NCI-H510A treated with DMSO at 0.1 percent for 48 hours (cell line): Measurements from ENCODE around the gene HMCN2.
A peak's percentile ranks its signal among the peaks of the same experiment; 100 is the strongest.

Source experiments
- DNase-seq: peaks from one replicate; lab custom pipeline; 2025; lab: John Stamatoyannopoulos, UW

Gene HMCN2

DNA sequence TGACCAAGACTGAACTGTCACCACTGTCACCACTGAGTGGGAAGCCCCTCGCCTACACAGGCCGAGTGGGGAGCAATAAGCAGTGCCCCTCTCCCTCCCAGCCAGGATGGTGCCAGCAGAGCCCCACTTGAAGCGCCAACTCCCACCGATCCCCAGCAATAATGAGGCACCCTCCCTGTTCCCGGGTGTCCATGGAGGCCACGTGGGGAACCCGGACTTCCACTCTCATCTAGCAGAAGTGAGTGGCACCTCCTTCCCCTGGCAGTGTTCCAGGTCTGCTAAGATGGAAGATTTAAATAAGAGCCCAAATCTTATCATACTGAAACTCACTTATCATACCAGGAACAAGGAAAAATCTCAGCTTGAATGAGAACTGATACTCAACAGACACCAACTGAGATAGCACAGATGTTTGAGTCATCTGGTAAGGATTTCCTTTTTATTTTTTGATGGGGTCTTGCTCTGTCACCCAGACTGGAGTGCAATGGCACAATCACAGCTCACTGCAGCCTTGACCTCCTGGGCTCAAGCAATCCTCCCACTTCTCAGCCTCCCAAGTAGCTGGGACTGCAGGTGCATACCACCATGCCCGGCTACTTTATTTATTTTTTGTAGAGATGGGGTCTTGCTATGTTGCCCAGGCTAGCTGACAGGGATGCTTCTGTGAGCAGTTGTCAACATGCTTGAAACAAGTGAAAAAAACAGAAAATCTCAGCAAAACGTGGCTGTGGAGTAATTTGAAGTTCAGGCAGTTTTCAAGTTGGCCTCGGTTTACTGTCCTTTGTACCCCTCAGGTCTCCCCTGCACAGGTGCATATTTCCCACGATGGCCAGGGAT is 149.6 kb downstream of the HMCN2 start:
- no peak for DNase-seq

DNA sequence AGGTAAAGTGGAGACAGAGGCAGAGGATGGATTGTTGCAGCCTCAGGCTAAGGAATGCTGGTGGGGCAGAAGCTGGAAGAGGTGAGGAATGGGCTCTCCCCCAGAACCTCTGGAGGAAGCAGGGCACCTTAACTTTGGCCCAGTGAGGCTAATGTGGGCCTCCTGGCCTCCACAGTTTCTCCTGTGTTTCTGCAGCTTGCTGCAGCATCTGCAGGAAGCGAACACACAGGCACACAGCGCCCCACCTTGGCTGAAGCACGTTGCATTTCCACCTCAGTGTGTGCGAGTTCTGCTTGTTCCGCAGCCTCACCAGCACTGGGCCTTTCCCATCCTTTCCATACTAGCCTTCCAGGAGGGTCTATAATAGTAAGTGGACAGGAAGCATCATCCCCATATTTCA is 152.0 kb downstream of the HMCN2 start:
- no peak for DNase-seq

DNA sequence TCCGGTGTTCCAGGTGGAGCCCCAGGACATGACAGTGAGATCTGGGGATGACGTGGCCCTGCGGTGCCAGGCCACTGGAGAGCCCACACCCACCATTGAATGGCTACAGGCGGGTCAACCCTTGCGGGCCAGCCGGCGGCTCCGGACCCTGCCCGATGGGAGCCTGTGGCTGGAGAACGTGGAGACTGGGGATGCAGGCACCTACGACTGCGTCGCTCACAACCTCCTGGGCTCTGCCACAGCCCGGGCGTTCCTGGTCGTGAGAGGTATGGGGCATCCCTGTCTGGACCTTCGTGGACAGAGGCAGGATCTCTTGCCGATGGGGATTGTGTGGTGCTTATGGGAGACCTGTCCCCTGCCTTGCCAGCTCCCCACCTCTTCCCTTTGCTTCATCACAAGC is 153.2 kb downstream of the HMCN2 start:
- DNase-seq, result no peak

DNA sequence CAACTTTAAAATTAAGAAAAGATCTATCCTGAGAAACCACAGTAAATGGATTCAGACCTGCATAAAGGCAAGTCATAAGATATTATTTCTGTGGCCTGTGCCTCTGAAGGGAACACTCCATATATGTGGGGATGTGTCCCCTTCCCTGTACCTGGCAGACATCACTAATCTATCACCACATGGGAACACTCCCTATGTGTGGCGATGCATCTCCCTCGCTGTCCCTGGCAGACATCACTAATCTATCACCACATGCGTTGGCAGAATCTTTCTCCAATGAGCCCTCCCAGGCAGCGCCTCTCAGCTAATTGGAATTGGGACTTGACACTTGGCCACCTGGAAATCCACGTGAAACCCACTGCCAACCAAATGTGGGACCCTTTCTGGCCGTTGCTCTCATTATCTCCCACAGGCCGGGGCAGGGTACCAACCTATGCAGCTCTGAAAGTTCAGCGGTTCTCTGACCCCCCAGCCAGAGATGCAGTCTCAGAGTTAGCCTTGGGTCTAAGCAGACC is 154.0 kb downstream of the HMCN2 start:
- no peak for DNase-seq

DNA sequence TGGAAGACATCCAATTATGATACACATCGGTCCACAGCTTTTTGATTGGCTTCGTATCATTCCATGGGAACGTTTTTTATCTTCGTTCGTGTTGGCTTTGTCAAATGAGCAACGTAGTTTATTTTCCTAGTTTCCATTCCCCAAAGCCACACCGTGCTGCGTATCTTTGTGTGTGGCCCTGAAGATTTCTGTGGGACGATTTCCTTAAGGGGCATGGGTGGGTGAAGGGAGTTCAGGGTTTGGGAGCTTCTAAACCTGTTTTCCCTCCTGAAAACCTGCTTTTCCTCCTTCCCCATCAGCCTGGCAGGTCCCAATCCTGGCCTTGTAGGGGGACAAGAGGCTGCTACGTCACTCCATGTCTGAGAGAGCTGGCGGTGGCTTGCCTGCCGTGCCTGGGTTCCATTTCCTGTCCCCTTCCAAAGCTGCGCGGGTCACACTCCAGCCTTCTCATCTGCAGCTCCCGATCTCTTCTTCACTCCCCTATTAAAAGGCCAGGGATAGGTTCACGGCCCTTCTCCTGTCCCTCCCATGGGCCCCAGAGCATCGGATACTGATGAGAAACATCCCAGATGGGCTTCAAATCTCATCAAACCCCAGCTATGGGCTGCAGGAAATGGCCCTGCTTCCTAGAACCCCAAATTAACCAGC is 155.7 kb downstream of the HMCN2 start:
- no peak for DNase-seq

DNA sequence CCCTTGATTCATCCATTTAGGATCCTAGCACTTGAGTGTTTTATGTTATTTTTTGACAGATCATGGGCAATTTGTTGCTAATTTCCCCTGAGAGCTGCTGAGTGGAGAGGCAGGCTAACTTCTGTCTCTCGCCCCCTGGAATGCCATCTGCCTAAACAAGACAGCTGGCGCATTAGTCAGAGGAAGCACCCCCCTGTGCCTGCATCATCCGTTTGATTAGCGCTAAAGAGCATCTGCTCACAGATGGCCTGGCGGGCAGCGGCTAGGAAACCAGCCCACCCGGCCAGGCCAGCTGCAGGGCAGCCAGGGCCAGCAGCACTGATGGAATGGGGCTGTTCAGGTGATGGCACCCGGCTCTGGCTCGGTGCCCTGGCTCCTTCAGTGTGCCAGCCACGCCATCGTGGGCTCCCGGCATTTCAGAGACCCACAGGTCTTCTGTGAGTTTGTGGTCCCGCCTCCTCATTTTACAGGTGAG is 156.3 kb downstream of the HMCN2 start:
- peak; percentile 33 for DNase-seq

DNA sequence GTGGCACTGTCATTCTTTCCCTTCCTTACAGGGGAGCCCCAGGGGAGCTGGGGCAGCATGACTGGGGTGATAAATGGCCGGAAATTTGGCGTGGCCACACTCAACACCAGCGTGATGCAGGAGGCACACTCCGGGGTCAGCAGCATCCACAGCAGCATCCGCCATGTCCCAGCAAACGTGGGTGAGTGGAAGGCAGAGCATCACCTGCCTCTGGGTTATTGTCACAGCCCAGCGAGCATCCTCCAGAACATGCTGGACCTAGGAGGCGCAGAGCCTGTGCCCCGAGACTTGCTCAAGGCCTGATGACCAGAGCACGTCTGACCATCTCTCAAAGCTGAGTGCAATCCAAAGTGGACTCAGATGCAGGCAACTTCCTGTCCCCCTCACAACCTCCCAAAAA is 157.0 kb downstream of the HMCN2 start:
- no peak for DNase-seq

DNA sequence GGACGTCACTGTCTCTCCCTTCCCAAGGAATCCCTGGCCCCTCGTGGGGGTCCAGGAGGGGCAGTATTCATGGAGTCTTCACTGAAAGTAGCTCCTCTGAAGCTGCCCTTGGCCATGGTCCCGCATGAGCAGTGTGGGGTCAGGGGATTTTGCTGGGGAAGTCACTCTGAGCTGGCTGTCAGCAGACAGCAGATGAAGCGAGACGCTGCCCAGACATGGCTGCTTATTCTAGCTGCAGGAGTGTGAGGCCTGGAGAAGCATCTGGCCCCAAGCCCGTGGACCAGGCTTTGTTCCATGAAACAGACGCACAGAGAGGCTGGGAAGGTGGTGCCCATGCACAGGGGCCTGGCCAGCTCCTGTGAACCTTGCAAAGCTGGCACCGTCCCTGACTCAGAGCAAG is 157.7 kb downstream of the HMCN2 start:
- no peak for DNase-seq

DNA sequence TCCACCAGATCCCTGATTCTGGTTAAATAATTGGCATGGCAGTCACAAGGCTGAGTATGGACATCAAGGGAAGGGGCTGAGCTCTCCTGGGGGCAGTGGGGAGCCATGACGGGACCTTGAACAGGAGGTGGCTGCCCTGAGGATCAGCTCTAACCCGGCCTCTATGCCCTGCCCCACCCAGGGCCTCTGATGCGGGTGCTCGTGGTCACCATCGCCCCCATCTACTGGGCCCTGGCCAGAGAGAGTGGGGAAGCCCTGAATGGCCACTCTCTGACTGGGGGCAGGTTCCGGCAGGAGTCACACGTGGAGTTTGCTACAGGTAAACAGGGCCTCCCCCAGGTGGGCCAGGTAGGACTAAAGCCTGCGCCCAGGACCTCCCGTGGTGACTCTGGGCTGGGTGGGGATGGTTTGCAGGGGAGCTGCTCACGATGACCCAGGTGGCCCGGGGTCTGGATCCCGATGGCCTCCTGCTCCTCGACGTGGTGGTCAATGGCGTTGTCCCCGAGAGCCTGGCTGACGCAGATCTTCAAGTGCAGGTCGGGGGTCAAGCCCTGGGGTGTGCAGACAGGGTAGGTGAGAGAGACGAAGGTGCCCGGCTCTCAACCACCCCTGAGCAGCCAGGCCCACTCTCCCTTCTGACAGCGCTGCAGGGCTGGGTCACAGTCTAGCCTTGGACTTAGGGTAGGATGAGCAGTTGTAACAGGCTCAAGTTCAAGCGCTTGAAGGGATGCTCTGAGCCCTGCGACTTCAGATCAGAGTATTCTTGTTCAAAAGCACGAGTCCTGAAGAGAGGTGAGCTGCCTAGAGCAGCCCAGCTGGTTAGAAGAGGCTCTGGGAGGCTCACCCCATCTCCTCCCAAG is 159.3 kb downstream of the HMCN2 start:
- no peak for DNase-seq

DNA sequence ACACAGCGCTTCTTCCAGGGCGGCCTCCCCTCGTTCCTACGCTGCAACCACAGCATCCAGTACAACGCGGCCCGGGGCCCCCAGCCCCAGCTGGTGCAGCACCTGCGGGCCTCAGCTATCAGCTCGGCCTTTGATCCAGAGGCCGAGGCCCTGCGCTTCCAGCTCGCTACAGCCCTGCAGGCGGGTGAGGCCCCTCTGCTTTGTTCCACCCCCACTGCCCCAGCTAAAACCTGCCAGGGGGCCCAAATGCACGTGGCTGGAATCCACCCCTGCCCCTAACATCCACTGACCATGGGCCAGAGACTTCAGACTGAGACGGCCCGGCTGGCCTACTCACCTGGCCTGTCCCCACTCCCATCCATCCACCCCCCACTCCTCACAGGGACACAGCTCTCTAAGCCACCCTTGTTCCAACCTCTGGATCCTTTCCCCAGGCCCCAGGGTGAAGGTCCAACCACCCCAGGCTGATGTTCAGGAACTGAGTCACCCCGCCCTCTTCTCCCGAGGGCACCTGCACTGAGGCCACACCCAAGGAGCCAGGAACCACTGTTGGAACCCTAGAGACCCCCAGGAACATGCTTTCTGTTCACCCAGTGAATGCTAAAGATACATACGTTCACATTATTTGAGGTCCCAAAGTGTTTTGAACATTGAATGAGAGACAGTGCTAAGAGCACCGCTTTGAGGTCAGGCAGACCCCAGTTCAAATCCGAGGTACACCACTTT is 160.3 kb downstream of the HMCN2 start:
- DNase-seq, result no peak

DNA sequence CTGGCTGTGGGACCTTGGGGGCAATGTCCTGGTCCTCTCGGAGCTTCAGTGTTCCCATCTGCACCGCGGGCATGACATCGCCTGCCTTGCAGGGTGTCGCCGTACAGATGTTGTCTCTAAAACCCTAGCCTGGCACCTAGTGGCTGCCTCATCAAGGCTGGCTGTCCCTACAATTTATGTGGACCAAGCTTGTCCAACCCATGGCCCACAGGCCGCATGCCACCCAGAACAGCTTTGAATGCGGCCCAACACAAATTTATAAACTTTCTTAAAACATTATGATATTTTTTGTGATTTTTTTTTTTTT is 160.9 kb downstream of the HMCN2 start:
- DNase-seq, result no peak

DNA sequence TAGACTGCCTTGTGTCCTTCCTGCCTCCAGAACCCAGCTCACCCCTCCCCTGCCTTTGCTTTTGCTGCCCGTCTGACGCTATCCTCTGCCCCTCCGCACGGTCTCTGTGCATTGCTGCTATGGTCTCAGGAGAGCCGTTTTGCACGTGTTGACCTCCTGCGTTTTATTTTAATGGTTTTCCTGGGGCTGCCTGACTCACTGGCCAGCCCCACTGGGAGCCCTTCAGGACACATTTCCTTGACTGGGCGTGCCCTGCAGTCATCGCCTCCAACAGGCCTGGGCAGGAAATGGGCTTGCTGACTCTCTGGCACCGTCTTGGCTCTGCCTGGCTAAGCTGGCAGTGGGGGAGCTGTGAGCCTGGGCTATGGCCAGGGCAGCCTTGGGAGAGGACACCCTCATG is 161.3 kb downstream of the HMCN2 start:
- DNase-seq, result no peak

DNA sequence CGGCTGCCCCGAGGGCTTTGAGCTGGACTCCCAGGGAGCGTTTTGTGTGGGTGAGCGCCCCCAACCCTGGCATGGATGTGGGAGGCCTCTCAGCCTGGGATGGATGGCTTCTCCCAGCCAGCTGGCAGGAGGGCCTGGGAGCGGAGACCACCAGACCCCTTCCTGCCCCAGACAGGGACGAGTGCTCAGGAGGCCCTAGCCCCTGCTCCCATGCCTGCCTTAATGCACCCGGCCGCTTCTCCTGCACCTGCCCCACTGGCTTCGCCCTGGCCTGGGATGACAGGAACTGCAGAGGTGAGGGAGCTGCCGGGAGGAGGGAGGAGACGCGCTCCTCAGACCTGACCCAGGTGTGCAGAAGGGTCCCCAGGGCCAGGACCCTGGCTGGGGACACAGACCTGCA is 161.8 kb downstream of the HMCN2 start:
- no peak for DNase-seq

DNA sequence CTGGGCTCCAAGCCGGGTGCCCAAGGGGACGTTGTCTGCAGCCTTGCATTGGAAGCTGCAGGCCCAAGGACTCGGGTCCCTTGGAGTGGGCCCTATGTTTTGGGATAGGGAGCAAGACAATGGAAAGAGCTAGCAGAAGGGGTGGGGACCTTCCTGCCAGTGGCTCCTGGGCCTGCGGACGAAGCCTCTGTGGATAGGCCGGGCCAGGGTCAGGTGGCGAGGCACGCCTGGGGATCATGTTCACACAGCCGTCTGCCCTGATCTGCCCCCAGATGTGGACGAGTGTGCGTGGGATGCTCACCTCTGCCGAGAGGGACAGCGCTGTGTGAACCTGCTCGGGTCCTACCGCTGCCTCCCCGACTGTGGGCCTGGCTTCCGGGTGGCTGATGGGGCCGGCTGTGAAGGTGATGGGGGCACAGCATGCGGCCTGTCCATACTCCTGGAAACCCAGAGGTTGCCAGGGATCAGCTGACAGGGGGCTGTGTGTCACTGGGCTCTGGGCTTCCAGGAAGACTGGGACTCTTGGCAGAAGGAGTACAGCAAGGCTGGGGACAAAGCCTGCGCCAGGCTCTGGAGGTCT is 162.6 kb downstream of the HMCN2 start:
- no peak for DNase-seq

DNA sequence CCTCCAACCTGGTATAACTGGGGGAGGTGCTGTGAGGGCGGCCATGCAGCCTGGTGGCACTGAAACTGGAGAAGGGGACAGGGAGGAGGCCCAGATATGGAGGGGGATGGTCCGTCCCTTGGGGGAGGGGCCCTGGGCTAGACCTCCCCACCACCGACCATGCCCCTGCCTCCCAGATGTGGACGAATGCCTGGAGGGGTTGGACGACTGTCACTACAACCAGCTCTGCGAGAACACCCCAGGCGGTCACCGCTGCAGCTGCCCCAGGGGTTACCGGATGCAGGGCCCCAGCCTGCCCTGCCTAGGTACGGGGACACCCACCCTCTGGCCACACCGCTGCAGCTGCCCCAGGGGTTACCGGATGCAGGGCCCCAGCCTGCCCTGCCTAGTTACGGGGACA is 163.8 kb downstream of the HMCN2 start:
- no peak for DNase-seq

DNA sequence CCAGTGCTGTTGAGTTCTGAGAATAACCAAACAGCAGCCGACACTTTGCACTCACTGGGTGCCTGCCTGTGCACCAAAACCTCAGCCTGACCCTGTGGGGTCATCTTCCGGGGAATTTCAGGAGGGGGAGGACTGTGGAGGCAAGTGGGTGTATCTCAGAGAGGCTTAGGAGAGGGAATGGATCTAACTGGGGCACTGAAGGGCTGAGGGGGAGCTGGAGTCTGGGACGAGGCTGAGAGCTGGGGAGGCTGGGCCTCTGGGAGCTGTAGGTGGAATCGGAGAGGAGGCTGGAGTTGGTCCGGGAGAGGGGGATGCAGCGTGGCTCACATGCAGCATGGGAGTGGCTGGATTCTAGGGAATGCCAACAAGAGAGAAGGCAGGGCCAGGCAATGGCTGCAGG is 164.3 kb downstream of the HMCN2 start:
- no peak for DNase-seq

DNA sequence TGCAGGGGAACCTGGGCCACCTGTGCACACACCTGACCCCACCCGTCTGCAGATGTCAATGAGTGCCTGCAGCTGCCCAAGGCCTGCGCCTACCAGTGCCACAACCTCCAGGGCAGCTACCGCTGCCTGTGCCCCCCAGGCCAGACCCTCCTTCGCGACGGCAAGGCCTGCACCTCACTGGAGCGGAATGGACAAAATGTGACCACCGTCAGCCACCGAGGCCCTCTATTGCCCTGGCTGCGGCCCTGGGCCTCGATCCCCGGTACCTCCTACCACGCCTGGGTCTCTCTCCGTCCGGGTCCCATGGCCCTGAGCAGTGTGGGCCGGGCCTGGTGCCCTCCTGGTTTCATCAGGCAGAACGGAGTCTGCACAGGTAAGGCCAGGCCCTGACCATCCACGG is 164.7 kb downstream of the HMCN2 start:
- no peak for DNase-seq

DNA sequence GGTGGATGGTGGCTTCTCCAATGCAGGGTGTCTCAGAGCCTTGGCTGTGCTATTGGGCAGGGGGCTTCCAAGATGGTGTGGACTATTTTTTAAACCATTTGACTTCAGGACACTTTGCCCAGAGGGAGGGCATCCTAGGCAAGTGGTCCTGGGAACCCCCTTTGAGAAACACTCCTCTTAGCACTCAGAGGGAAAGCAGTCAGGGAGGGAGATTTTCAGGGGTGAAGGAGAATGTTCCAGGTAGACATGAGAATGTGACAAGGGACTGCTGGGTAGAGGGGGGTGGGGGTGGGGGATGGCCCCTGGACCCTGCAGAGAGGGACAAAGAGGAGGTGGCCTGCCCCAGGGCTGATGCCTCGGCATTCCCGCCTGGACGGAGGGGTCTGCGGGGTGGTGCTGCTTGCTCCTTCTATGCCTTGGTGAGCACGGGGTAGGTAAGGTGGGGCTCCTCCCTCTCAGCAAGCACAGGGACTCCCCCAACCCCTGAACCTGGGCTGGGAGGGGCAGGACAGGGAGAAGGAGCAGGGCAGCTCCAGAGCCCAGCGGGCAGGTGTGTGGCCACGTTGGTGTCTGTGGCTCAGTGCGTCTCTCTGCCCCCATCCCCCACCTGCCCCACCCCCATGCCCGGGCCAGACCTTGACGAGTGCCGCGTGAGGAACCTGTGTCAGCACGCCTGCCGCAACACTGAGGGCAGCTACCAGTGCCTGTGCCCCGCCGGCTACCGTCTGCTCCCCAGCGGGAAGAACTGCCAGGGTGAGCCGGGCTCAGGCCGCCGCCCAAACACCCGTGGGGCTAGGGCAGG is 165.4 kb downstream of the HMCN2 start:
- DNase-seq, result no peak

DNA sequence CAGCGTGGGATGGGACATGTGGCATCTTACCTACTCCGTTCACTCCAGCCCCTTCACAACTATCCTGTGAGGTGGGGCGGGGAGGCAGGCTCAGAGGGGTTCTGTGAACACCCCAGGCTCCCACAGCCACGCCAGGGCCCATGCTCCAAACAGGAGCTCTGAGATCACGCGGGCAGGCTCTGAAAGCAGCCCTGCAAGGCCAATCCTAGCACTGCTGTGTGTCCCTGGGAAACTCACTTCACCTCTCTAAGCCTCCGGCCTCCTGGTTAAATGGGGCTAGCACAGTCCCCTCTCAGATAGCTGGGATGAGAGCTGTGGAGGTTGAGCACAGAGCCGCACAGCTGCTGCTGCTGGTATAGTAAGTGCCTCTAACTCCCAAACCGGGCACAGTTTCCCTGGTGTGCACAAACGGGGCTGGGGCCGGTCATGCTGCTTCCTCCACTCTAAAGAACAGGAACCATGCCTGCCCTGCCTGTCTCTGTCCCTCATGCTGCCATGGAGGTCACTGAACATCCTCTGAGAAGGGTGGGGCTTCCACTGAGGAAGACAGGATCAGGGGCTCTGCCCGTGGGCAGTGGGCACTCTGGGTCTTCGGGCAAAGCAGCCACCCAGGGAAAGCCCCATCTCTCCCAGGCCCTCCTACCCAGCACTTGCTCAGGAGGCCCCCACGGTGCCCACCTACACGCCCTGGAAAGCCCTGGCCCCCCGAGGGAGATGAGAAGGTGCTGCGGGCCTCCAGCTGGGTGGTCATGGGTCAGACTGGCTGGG is 166.2 kb downstream of the HMCN2 start:
- DNase-seq, result no peak

DNA sequence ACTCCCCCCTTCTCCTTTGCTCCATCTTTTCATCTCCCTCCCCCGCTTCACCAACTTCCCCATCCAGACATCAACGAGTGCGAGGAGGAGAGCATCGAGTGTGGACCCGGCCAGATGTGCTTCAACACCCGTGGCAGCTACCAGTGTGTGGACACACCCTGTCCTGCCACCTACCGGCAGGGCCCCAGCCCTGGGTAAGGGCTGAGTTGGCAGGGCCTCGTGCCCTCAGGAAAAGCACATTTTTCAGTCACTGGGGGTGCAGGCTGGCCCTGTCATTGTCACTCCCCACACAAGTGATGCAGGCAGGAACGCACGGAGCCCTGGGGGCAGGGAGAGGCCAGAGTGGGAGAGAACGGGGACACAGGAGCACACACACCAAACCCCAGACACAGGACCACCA is 166.8 kb downstream of the HMCN2 start:
- DNase-seq, result no peak
